Measurements from ENCODE around the gene KRT4. TPM values are rescaled to one million over a fixed set of nuclear protein-coding genes. Genes with fewer than 3 reads are reported as not detected.

The KRT4 gene
- total RNA-seq, 1 donor from 2014 or later, result 1,276 TPM

DNA sequence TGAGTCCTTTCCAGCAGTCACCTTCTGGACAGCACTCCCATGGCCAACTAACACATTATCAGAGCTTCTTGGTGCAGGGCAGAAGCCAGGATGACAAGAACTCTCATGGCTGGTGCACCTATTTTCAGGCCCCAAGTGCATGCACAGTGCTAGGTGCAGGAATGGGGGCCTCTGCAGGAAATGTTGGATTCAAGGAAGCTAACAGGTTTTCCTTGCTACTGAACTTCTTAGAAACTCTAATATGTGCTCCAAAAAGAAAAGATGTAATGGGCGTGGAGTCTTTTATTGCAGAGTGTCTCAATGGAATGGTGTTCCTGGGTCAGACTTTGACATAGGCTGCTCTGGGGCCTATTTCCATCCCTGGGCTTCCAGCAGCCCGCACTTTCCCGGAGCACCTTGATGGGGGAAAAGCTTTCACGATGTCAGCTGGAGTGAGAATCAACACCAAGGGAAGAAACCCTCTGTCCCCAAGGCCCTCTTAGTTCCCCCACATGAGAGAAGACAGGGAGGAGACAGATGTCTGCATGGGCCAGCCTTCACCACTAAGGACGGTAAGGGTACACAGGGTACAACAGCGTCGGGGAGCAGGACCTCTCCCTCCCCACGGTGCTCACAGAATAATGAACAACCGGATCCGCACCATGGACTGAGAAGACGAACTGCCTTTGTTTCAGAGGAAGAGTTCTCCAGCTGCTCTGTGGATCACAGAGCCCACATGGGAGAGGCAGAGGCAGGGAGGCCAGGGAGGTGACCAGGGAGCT, 24.9 kb downstream of the KRT4 start:
- peaks cover 4% of the 10 kb centered on the region for H3K9me3 Mint-ChIP-seq
- no peak overlapping the region for H3K4me3 Mint-ChIP-seq
- no peak for DNase-seq (ENCODE audit: extremely low spot score, unreplicated experiment)
- H3K27ac Mint-ChIP-seq, result no peak overlapping the region
- TF ChIP-seq, protein P1, sequence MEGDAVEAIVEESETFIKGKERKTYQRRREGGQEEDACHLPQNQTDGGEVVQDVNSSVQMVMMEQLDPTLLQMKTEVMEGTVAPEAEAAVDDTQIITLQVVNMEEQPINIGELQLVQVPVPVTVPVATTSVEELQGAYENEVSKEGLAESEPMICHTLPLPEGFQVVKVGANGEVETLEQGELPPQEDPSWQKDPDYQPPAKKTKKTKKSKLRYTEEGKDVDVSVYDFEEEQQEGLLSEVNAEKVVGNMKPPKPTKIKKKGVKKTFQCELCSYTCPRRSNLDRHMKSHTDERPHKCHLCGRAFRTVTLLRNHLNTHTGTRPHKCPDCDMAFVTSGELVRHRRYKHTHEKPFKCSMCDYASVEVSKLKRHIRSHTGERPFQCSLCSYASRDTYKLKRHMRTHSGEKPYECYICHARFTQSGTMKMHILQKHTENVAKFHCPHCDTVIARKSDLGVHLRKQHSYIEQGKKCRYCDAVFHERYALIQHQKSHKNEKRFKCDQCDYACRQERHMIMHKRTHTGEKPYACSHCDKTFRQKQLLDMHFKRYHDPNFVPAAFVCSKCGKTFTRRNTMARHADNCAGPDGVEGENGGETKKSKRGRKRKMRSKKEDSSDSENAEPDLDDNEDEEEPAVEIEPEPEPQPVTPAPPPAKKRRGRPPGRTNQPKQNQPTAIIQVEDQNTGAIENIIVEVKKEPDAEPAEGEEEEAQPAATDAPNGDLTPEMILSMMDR (conservative IDR thresholded peaks at IDR 0.05), result no peak
- H3K4me1 Mint-ChIP-seq (ENCODE audit: unreplicated experiment), result no peaks in the 10 kb centered on the region
- peaks cover 3% of the 10 kb centered on the region for H3K36me3 Mint-ChIP-seq
- peaks cover 47% of the 10 kb centered on the region for H3K27me3 Mint-ChIP-seq

DNA sequence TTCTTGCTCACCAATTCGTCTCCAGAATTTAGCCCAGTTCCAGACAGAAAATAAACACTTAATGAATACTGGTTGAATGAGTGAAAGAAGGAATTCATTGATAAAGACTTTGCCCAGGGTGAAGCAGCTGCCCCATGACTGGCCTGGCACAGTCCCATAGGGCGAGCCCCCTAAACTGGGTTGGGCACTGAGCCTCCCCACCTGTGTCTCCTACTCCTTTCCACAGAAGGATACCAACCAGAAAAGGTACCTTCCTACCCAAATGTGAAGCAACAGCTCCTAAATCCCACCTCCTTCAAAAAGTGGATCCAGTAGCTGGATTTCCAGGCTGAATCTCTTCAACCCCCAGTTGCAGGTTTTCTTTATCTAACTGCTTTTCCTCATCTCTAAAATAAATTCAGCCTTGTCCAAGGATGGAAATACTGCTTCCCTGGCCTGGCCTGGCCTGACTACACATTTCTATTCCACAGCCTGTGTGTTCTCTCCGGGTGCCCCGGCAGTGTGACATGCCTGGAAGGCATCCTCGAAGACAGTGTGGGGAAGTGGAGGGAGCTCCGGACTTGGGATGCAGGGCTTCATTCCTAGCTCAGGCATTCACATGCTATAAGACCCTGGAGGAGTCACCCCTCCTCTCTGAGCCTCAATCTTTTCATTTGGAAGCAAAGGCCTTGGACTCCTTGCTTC, 25.6 kb downstream of the KRT4 start:
- H3K4me3 Mint-ChIP-seq, result no peak overlapping the region
- H3K36me3 Mint-ChIP-seq, result peaks cover 3% of the 10 kb centered on the region
- peaks cover 4% of the 10 kb centered on the region for H3K9me3 Mint-ChIP-seq
- H3K27ac Mint-ChIP-seq, result no peak overlapping the region
- TF ChIP-seq, protein P1 (conservative IDR thresholded peaks at IDR 0.05), result no peak
- no peak for DNase-seq (ENCODE audit: extremely low spot score, unreplicated experiment)
- H3K4me1 Mint-ChIP-seq (ENCODE audit: unreplicated experiment), result no peaks in the 10 kb centered on the region
- peaks cover 42% of the 10 kb centered on the region for H3K27me3 Mint-ChIP-seq

DNA sequence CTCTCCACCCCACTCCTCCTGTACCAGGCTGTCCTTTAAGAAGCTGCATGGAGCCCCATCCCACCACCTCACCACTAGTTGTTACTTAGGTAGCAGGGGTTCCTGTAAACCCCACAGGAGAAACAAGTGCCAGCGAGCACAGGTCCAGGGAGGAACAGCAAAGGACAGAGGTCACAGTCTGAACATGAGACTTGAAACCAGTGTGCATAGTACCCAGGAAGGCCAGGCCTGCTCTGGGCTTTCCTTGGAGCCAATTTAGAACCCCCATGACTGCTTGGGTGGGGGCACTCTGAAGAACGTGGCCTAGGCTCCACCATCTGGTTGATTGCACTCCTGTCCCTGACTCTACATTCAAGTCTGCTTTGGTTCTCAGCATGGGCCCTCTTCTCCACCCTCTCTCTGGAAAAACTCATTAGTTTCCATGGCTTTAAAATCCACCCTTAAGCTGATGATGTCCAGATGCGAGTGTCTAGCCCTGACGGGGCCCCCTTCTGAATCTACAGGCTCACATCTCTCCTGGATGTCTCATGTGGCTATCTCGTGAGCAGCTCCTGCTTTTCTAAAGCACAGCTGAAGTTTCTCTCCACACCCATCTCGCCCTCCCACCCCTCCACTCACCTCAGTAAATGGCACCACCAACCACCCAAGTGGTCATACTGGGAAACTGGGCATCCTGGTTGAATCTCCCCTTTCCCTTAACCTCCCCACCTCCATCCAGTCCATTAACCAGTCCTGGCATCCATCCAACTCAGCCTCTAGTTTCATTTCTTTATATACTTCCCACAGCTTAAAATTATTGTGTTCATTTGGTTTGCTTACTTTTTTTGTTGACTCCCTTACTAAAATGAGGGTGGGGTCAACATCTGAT, 26.4 kb downstream of the KRT4 start:
- Mint-ChIP-seq H3K9me3 (peaks cover 4% of the 10 kb centered on the region), H3K4me3 (peak overlapping the region; percentile 20), H3K36me3 (peaks cover 3% of the 10 kb centered on the region), H3K27ac (no peak overlapping the region), H3K27me3 (peaks cover 38% of the 10 kb centered on the region), H3K4me1 (ENCODE audit: unreplicated experiment) (no peaks in the 10 kb centered on the region)
- TF ChIP-seq, protein P1 (conservative IDR thresholded peaks at IDR 0.05), result no peak
- DNase-seq (ENCODE audit: extremely low spot score, unreplicated experiment), result no peak

DNA sequence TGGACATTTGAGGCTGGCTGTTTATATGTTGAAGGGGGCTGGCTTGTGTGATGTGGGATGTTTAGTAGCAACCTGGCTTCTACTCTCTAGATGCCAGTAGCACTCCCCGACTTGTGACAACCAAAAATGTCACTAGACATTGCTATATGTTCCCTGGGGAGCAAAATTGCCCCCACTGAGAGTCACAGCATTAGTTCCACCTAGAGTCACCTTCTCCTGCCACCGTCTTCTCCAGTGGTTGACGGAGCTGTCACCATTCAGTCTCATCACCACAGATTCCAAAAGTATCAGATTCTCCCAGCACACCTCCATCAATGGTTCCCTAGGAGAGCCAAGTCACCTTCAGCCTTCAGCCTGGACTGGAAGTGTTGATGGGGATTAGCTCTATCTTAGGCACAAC, 29.0 kb downstream of the KRT4 start:
- H3K9me3 Mint-ChIP-seq, result peaks cover 4% of the 10 kb centered on the region
- peaks cover 38% of the 10 kb centered on the region for H3K27me3 Mint-ChIP-seq
- H3K4me3 Mint-ChIP-seq, result no peak overlapping the region
- H3K4me1 Mint-ChIP-seq (ENCODE audit: unreplicated experiment), result no peaks in the 10 kb centered on the region
- DNase-seq (ENCODE audit: extremely low spot score, unreplicated experiment), result no peak
- no peaks in the 10 kb centered on the region for H3K36me3 Mint-ChIP-seq
- H3K27ac Mint-ChIP-seq, result no peak overlapping the region
- TF ChIP-seq, protein P1 (conservative IDR thresholded peaks at IDR 0.05), result no peak

DNA sequence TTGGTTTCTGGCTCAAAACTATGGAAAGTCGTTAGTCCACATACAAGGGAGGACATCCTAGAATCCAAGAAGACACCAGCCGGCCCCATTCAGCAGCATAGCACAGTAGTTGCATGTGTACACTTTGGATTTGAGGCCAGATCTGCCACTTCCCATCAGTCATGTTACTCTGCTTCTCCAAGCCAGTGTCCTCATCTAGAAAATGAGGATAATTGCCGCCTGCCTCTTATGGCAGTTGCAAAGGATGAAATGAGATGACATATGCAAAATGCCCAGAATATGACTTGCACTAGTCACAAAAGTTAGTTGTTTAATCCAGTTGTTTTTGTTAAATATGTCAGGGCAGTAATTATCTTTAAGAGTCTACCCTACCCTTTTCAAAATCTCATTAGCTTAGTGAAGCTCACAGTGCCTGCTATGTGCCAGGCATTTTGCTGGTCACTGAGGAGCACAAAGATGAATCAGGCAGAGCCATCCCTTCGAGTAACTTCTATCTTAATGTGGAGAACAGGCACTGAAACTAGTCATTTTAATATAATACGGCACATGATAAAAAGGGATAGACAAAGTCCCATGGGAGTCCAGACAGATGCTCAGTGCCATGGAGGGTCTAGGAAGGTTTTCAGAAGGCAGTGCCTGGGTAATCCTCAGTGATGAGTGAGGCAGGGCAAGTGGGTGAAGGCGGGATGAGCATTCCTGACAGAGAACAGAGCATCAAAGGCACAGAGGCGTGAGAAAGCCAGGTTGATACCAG, 30.2 kb downstream of the KRT4 start:
- Mint-ChIP-seq H3K4me1 (ENCODE audit: unreplicated experiment) (no peaks in the 10 kb centered on the region), H3K4me3 (no peak overlapping the region), H3K36me3 (no peaks in the 10 kb centered on the region), H3K27me3 (peaks cover 44% of the 10 kb centered on the region), H3K9me3 (peaks cover 4% of the 10 kb centered on the region), H3K27ac (no peak overlapping the region)
- DNase-seq (ENCODE audit: extremely low spot score, unreplicated experiment), result no peak
- TF ChIP-seq, protein P1 (conservative IDR thresholded peaks at IDR 0.05), result no peak
